SU-DHL-6 (cell line): Measurements from ENCODE around the gene TM9SF1.
"Not testable (repeated sequence)": the region's sequence is repeated elsewhere in the genome, so short reads cannot be mapped to it uniquely, and the experiment has no call there.

Experiments used
- H2AFZ ChIP-seq: fragments of 200-600 bp; sonication (generic); 2 replicates; pipeline ENCODE4 v1.6.1; 2014; ENCODE audit warnings: low read depth, mild to moderate bottlenecking, moderate library complexity, mixed read lengths, antibody characterized with exemption, low read length; ENCODE audit not compliant: severe bottlenecking
- H3F3A ChIP-seq: fragments of 200-600 bp; shearing (Covaris generic); 2 replicates; pipeline ENCODE4 v1.6.0; 2016; ENCODE audit warnings: antibody characterized with exemption, mild to moderate bottlenecking; ENCODE audit not compliant: insufficient read depth
- H3K27ac ChIP-seq: fragments of 200-600 bp; sonication (generic); 2 replicates; pipeline ENCODE4 v1.5.1; 2016; ENCODE audit warnings: low read depth, mild to moderate bottlenecking, low read length, moderate library complexity, mixed read lengths
- H3K27me3 ChIP-seq: fragments of 200-600 bp; sonication (generic), shearing (Covaris generic); 2 replicates; pipeline ENCODE4 v1.6.0; 2014; ENCODE audit warnings: mild to moderate bottlenecking, low read length
- H3K36me3 ChIP-seq: fragments of 200-600 bp; sonication (generic); 2 replicates; pipeline ENCODE4 v1.6.1; 2014; ENCODE audit warnings: mild to moderate bottlenecking, low read length, mixed read lengths
- H3K4me2 ChIP-seq: fragments of 300-600, 200-600 bp; shearing (Covaris generic), sonication (generic); 2 replicates; pipeline ENCODE4 v1.6.0; 2014; ENCODE audit warnings: low read length, low read depth, mild to moderate bottlenecking; ENCODE audit not compliant: poor library complexity, severe bottlenecking
- H3K4me3 ChIP-seq: fragments of 200-600 bp; sonication (generic); 2 replicates; pipeline ENCODE4 v1.5.1; 2014; ENCODE audit warnings: antibody characterized with exemption, low read length, mild to moderate bottlenecking, mixed read lengths; ENCODE audit not compliant: insufficient read depth, poor library complexity, severe bottlenecking
- H3K79me2 ChIP-seq: fragments of 200-600 bp; sonication (generic); 2 replicates; pipeline ENCODE4 v1.6.1; 2014; ENCODE audit warnings: mild to moderate bottlenecking, low read length, moderate library complexity; ENCODE audit not compliant: insufficient read depth
- H3K9ac ChIP-seq: fragments of 200-600 bp; sonication (generic); 2 replicates; pipeline ENCODE4 v1.7.0; 2014; ENCODE audit warnings: mild to moderate bottlenecking, low read length
- H3K9me2 ChIP-seq: fragments of 200-600 bp; sonication (generic); replicated peaks from 2 replicates; pipeline ENCODE4 v1.6.1; 2014; ENCODE audit warnings: low read length; ENCODE audit not compliant: insufficient read depth
- H3K9me3 ChIP-seq: fragments of 200-600 bp; sonication (generic); 2 replicates; pipeline ENCODE4 v1.6.1; 2014; ENCODE audit warnings: low read length, mixed read lengths; ENCODE audit not compliant: insufficient read depth
- H4K20me1 ChIP-seq: fragments of 200-600 bp; sonication (generic); 2 replicates; pipeline ENCODE4 v1.6.1; 2014; ENCODE audit warnings: low read depth, mild to moderate bottlenecking, antibody characterized with exemption, low read length, moderate library complexity, mixed read lengths
- EZH2phosphoT487 ChIP-seq: fragments of 200-600 bp; sonication (generic), shearing (Covaris generic); conservative IDR thresholded peaks from 2 replicates; pipeline ENCODE4 v1.6.1; 2018; ENCODE audit warnings: mild to moderate bottlenecking, antibody characterized with exemption, low read length, moderate library complexity, mixed read lengths
- TF ChIP-seq, protein P1 (sequence below): fragments of 200-600 bp; sonication (generic); IDR thresholded peaks from one replicate; pipeline ENCODE4 v1.5.1; 2017; ENCODE audit warnings: antibody characterized with exemption, mild to moderate bottlenecking, low read length, moderate library complexity; ENCODE audit not compliant: insufficient read depth, poor library complexity, severe bottlenecking

Gene TM9SF1

DNA sequence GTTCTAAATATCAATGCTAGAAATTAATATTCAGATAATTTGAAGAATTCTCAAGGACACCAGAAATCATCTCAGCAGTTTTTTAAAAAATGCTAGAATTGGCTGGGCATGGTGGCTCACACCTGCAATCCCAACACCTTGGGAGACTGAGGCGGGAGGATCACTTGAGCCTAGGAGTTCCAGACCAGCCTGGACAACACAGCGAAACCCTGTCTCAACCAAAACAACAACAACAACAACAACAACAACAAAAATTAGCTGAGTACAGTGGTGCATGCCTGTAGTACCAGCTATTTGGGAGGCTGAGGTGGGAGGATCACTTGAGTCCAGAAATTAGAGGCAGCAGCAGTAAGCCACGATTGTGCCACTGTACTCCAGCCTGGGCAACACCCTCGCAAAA is 23.8 kb upstream of the TM9SF1 start:
- H3K36me3 ChIP-seq: no peaks in the 10 kb centered on the region
- H3K9ac ChIP-seq: no peak overlapping the region
- TF ChIP-seq, protein P1, sequence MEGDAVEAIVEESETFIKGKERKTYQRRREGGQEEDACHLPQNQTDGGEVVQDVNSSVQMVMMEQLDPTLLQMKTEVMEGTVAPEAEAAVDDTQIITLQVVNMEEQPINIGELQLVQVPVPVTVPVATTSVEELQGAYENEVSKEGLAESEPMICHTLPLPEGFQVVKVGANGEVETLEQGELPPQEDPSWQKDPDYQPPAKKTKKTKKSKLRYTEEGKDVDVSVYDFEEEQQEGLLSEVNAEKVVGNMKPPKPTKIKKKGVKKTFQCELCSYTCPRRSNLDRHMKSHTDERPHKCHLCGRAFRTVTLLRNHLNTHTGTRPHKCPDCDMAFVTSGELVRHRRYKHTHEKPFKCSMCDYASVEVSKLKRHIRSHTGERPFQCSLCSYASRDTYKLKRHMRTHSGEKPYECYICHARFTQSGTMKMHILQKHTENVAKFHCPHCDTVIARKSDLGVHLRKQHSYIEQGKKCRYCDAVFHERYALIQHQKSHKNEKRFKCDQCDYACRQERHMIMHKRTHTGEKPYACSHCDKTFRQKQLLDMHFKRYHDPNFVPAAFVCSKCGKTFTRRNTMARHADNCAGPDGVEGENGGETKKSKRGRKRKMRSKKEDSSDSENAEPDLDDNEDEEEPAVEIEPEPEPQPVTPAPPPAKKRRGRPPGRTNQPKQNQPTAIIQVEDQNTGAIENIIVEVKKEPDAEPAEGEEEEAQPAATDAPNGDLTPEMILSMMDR: no peak
- TF ChIP-seq EZH2phosphoT487: no peak
- H3K4me2 ChIP-seq: no peak overlapping the region
- H3K9me2 ChIP-seq: no peaks in the 10 kb centered on the region
- H2AFZ ChIP-seq: no peak overlapping the region
- no peaks in the 10 kb centered on the region for H3K9me3 ChIP-seq
- no peaks in the 10 kb centered on the region for H3K27me3 ChIP-seq
- H3K79me2 ChIP-seq: peaks cover 40% of the 10 kb centered on the region
- no peaks in the 10 kb centered on the region for H4K20me1 ChIP-seq
- no peak overlapping the region for H3K4me3 ChIP-seq
- H3K27ac ChIP-seq: no peak overlapping the region
- peaks cover 19% of the 10 kb centered on the region for H3F3A ChIP-seq

DNA sequence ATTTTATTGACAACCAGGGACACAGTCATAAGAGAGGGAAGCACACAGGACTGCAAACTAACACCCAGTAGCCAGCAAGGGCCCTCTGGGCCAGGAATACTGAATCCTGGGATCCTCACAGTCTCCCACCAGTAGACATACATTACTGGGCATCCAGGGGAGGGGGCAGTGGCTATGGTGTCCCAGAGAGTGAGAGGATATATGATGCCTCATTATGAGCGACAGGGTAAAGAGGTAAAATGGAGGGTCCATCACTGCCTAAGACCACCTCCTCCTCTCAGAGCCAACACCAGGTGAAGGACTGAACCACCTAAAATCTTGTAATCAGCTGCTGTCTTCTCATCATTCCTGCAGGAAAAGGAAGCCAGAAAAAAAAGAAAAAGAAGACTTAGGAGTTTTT is 21.6 kb upstream of the TM9SF1 start:
- H2AFZ ChIP-seq: not testable (repeated sequence)

DNA sequence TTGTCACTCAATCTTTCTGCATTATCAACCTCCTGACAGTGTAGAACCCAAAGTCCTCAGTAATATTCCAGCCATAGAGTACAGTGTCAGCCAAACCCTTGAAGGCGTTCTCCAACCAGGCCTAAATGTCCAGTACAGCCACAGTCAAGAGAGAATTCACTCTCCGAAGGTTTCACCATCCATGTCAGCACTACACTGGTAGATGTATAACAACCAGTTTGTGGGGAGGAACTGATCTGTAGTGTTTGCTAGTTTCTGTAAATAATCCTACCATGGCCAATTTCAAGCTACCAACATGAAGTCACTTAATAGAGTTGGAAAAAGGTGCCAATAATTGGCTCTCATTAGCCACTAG is 21.1 kb upstream of the TM9SF1 start:
- Histone ChIP-seq H3K79me2 (peaks cover 16% of the 10 kb centered on the region), H3K9ac (peak overlapping the region; percentile 87; the same call in 1 of the 2 replicates), H3F3A (peaks cover 26% of the 10 kb centered on the region), H3K4me3 (no peak overlapping the region), H3K36me3 (no peaks in the 10 kb centered on the region), H2AFZ (no peak overlapping the region), H3K27ac (0 out of 2 replicates have a peak overlapping the region, but pooled peaks have one; percentile 74), H3K27me3 (no peaks in the 10 kb centered on the region), H3K4me2 (peak overlapping the region; percentile 59), H3K9me3 (no peaks in the 10 kb centered on the region), H3K9me2 (no peaks in the 10 kb centered on the region), H4K20me1 (no peaks in the 10 kb centered on the region)
- TF ChIP-seq, protein P1: no peak
- no peak for TF ChIP-seq EZH2phosphoT487

More for the DNA sequence above, 21.6 kb upstream of the TM9SF1 start:
- H3K9ac ChIP-seq, H3K27ac ChIP-seq, H3K27me3 ChIP-seq, H3K4me2 ChIP-seq, H3K9me3 ChIP-seq, H4K20me1 ChIP-seq, H3K4me3 ChIP-seq, H3K36me3 ChIP-seq, H3K9me2 ChIP-seq: not testable (repeated sequence)
- Histone ChIP-seq H3F3A (peaks cover 26% of the 10 kb centered on the region), H3K79me2 (peaks cover 22% of the 10 kb centered on the region)

DNA sequence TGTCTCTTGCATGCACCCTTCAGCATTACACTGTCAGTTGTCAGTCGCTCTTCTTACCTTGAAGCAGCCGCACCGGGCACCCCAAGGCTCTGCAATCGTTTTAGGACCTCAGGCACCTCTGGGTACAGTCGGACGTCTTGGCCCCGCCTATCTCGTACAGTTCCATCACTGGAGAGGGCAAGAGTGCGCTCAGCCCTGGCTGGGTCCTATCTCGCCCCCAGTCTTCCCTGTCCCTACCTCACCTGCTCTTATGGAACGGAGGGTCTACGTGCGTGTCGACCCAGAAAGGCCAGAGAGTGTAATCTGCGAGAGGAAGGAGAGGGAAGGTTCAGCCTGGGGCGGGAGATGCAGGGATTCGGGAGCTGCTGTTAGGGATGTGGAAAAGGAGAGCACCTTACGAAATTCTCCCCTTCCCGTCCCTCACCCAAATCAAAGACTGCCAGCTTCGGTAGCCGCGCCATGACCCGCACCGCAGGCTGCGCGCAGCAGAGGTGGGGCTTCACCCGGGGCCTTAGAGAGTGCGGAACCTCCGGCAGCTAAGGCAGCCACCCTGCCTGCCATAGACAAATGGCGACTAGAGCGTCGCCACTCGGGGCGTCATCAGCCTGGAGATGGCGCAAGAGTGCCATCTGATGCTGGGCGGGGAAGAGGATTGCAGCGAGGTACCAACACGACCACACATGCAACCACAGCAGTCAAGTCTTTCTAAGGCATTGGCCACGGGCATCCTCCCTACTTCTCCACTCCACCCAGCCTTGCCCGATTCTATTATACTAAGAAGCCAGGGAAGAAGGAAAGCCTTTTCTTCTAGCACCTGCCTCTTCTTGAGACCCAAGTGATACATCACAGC is 20.5 kb upstream of the TM9SF1 start, which contains the start of gene MDP1:
MDP1 (minus strand) TSS at position 572 of the 850 bp plus-strand sequence; CDS start at position 461, 111 bp downstream.
- Histone ChIP-seq H3F3A (peaks cover 26% of the 10 kb centered on the region), H2AFZ (peak within 1 kb of the TSS; percentile 41), H3K27ac (peak within 1 kb of the TSS; percentile 74), H3K9me2 (no peaks in the 10 kb centered on the region), H3K9me3 (no peaks in the 10 kb centered on the region), H3K4me3 (peak within 1 kb of the TSS; percentile 63), H3K36me3 (no peaks in the 10 kb centered on the region), H3K4me2 (peak within 1 kb of the TSS; percentile 59), H3K79me2 (peaks cover 10% of the 10 kb centered on the region), H4K20me1 (no peaks in the 10 kb centered on the region), H3K9ac (peak within 1 kb of the TSS; percentile 87), H3K27me3 (no peaks in the 10 kb centered on the region)
- TF ChIP-seq, protein P1: peak; percentile 58
- no peak for TF ChIP-seq EZH2phosphoT487
